Mesenteric fat pad (tissue), 1 donor: Measurements from ENCODE around the gene HCN4. TPM values are rescaled to one million over a fixed set of nuclear protein-coding genes. Genes with fewer than 3 reads are reported as not detected.

Experiments used
- DNase-seq: peaks from one replicate; pipeline ENCODE4 v3.0.0-alpha.2; 2020; ENCODE audit warnings: low spot score
- total RNA-seq: library from RNA; stranded (reverse); fragmentation: NEBNext Ultra II Directional; extraction: Animal tissue kit (Norgen Biotek cat#: 25700); gene quantifications from one replicate; pipeline ENCODE4 v1.2.1, GENCODE V29; 2021
- donor health status: DM: yes; HTN: yes; CAD: no.

The HCN4 gene
- total RNA-seq, 1 donor from 2014 or later, result not detected

- DNase-seq, result no peak
Observed at GRCh38 chr15:73298522-73299245, 70.1 kb downstream of the HCN4 start.

DNA sequence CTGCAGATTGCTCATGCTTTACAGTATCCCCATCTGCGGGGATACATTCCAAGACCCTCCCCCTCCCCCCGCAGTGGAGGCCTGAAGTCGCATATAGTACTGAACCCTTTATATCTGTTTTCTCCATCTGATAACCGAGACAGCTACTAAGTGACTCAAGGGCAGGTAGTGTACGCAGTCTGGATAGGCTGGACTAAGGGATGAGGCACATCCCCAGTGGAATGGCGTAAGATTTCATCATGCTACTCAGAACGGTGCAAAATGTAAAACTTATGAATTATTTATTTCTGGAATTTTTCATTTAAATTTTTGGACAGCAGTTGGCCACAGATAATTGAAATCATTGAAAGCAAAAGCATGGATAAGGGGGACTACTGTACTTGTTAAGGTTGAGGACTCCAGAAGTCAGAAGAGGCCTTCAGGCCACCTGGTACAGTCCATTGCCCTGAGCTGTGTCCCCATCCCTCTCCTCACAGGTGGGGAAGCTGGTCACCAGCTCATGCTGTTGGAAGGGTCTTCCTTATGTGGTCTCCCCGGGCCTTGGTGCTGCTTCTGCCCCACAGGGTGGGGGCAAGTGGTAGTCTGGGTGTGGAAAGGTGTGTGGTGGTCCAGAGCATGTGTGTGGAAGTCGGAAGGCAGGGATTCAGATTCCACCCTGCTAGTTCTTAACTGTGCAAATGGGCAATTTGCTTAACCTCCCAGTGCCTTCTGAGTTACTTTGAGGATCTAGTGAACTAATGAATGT is 72.0 kb downstream of the HCN4 start:
- no peak for DNase-seq

GRCh38 chr15:73295630-73296286 is 73.0 kb downstream of the HCN4 start:
- DNase-seq, result no peak

DNA sequence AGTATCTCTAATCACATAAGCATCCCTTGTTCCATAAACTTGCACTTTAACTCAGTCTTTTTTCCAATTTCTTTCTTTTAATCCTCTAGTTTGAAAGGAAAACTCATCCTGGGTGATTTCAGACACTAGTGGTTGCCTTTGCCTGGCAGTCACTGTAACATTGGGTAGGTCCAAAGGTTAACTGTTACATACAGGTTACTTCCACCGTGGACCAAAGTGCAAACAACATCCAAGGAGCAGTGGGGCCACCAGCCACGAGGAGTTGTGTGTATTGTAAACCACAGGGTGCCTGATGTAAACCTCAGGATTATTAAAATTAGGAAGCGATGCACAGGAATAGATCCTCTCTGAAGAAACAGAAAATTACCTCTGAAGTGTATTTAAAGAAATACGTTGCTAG is 75.0 kb downstream of the HCN4 start:
- DNase-seq, result no peak

- DNase-seq, result no peak
Observed at GRCh38 chr15:73291441-73291840, 77.3 kb downstream of the HCN4 start.

DNA sequence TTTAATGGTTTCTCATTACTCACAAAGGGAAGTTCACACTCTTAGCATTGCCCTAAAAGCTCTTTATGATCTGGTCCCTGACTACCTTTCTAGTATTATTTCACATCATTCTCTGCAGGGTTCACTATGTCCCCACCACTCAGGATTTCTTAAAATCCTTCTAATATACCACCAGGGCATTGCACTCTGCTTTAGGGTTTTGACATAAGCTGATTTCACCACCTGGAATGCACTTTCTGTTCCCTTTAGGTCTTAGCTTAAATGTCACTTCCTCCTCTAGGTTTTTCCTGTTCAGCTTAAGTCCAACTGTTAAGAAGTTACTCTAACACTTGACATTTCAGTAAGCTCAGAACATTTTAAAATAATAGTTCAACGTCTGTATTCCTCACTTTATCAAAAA is 81.7 kb downstream of the HCN4 start:
- no peak for DNase-seq

- no peak for DNase-seq
Observed at GRCh38 chr15:73286311-73286710, 82.4 kb downstream of the HCN4 start.

- no peak for DNase-seq
Observed at GRCh38 chr15:73284090-73284716, 84.6 kb downstream of the HCN4 start.

- no peak for DNase-seq
Observed at GRCh38 chr15:73283366-73283962, 85.3 kb downstream of the HCN4 start.

GRCh38 chr15:73282567-73283365 is 86.0 kb downstream of the HCN4 start:
- no peak for DNase-seq

DNA sequence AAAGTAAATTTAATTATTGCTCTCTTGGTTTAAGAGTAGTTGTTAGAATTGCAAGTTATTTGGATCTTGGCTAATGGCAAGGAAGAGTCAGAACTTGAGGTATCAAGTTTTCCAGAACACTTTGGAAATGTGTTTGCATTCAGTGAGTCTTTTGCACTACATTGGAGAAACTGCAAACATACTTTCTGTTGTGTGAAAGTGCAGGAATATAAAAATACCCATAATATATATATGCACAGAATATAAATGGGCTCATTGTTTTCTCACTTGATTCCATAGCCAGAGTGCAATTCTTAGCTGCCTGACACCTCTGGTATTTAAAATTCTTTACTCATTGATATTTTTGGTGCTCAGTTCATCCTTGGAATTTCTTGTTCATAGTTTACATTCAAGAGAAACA is 92.9 kb downstream of the HCN4 start:
- no peak for DNase-seq

DNA sequence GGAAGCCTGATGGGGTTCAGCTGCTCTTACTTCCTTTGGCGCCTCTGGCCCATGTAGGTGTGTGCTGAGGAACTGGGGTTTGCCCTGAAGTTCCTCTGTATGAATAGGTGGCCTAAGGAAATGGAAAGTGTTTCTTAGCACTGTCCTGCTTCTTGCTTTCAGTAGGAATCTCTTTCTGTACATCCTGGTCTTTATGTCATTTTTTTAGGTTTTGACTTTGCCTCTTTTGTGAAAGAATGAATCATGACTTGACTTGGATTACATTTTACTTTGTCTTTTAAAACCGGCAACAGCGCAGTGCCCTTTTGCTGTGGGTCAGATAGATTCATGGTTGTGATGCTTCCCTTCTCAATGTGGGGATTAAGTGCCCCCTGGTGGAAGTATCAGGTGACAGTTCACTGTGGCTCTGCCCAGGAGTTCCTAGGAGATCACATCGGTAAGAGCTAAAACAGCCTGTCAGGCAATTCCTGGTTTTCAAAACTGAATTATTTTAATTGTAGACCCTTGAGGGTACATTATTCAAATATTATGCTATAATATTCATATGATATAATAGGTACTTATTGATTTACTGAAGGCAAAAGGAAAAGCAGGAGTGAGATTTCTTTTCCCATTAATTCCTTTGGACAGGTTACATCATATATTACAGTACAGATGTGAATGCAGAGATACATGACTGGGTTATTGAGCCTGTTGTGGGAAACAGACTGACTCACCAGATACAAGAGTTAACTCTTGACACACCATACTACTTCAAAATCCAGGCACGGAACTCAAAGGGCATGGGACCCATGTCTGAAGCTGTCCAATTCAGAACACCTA is 95.4 kb downstream of the HCN4 start:
- DNase-seq, result no peak

GRCh38 chr15:73270366-73271097 is 98.2 kb downstream of the HCN4 start:
- no peak for DNase-seq

Other genes starting within 250 kb of the HCN4 start
- not detected for gene REC114, start 74.2 kb upstream of the HCN4 start, total RNA-seq